HCT116 (cell line): ENCODE data around the gene RNF225. TPM values are rescaled to one million over a fixed set of nuclear protein-coding genes. Genes with fewer than 3 reads are reported as not detected.

Source experiments
- ATAC-seq: fragments of 200-7000 bp; cut with Tn5 transposase; 2 replicates; pipeline ENCODE4 v1.9.1; 2020; ENCODE audit warnings: mild to moderate bottlenecking, moderate library complexity
- BruUV-seq: library from RNA; stranded (reverse); fragments of 400-500 nt; replicated peaks from 2 replicates; lab custom pipeline; 2021; lab: Mats Ljungman, UMichigan
- CTCF ChIA-PET: fragments of 300-600 bp; sonication (Branson Sonifier 250); formaldehyde crosslinking; loops from one replicate; lab custom pipeline; 2021; ENCODE audit warnings: antibody characterized with exemption; lab: Charles Lee
- POLR2A ChIA-PET: fragments of 300-600, 350-600 bp; sonication (Branson Sonifier 250); formaldehyde crosslinking; loops from one replicate; lab custom pipeline; 2021; ENCODE audit warnings: antibody characterized with exemption; lab: Charles Lee
- RAD21 ChIA-PET, 2 experiments: fragments of 300-600 bp; sonication (Branson Sonifier 250); formaldehyde crosslinking; loops; one replicate each; lab custom pipeline; 2023; ENCODE audit warnings: low total read pairs in 2 of 2; ENCODE audit not compliant: uncharacterized antibody in 2 of 2, unreplicated experiment in 2 of 2, low non-redundant PET in 1 of 2; lab: Charles Lee
- DNase-seq: peaks from one replicate; pipeline ENCODE4 v3.0.0-alpha.2; 2010; ENCODE audit warnings: low read depth, low spot score
- H2AFZ ChIP-seq: fragments of 200-600 bp; shearing (Covaris generic), sonication (generic); 2 replicates; pipeline ENCODE4 v1.6.1; 2017; ENCODE audit warnings: low read depth, mixed run types, mixed read lengths, antibody characterized with exemption, low read length; ENCODE audit not compliant: poor library complexity, severe bottlenecking
- H3K27ac ChIP-seq: 2 replicates; pipeline ENCODE4 v1.5.1; 2012; ENCODE audit warnings: low read depth, low read length
- H3K27me3 ChIP-seq: fragments of 200-600 bp; sonication (generic); 2 replicates; pipeline ENCODE4 v1.6.1; 2016; ENCODE audit warnings: mixed run types, low read length, mixed read lengths; ENCODE audit not compliant: insufficient read depth
- H3K36me3 ChIP-seq, 2 experiments: fragments of 200-500 bp in 1 of 2; fragments of 200-600 bp in 1 of 2; sonication (Bioruptor generic) in 1 of 2; sonication (generic) in 1 of 2; 2 replicates each; pipeline versions ENCODE4 v1.5.1 to v1.6.1; 2014 to 2016; ENCODE audit warnings: low read length in 2 of 2, inconsistent platforms in 1 of 2, mixed read lengths in 1 of 2, mixed run types in 1 of 2; ENCODE audit not compliant: insufficient read depth in 2 of 2, control insufficient read depth in 1 of 2
- H3K4me1 ChIP-seq, 2 experiments: fragments of 200-600 bp in 1 of 2; sonication (generic) in 1 of 2; 2 replicates each; pipeline versions ENCODE4 v1.5.1 to v1.6.1; 2012 to 2017; ENCODE audit warnings: low read length in 2 of 2, inconsistent platforms in 1 of 2, mild to moderate bottlenecking in 1 of 2, mixed read lengths in 1 of 2, mixed run types in 1 of 2, moderate library complexity in 1 of 2; ENCODE audit not compliant: insufficient read depth in 2 of 2, control insufficient read depth in 1 of 2
- H3K4me2 ChIP-seq: fragments of 200-600 bp; sonication (generic); 2 replicates; pipeline ENCODE4 v1.6.1; 2017; ENCODE audit warnings: mixed run types, low read length, mixed read lengths
- H3K4me3 ChIP-seq, 2 experiments: fragments of 200-600 bp in 1 of 2; sonication (generic) in 1 of 2; replicated peaks in 1 of 2; 2 replicates each; pipeline ENCODE4 v1.5.1; 2011 to 2016; ENCODE audit warnings: low read length in 2 of 2, control low read depth in 1 of 2, low read depth in 1 of 2, mild to moderate bottlenecking in 1 of 2, mixed read lengths in 1 of 2, mixed run types in 1 of 2
- H3K79me2 ChIP-seq: fragments of 200-600 bp; sonication (generic); 2 replicates; pipeline ENCODE4 v1.6.1; 2017; ENCODE audit warnings: mild to moderate bottlenecking, mixed run types, low read length, moderate library complexity, mixed read lengths; ENCODE audit not compliant: insufficient read depth
- H3K9ac ChIP-seq: fragments of 200-600 bp; sonication (generic); 2 replicates; pipeline ENCODE4 v1.6.1; 2016; ENCODE audit warnings: low read length, mixed read lengths
- H3K9me2 ChIP-seq: fragments of 200-600 bp; sonication (generic), shearing (Covaris generic); 2 replicates; pipeline ENCODE4 v1.6.1; 2017; ENCODE audit warnings: mixed run types, mild to moderate bottlenecking, moderate library complexity; ENCODE audit not compliant: insufficient read depth
- H3K9me3 ChIP-seq, 2 experiments: fragments of 200-500 bp in 1 of 2; fragments of 200-600 bp in 1 of 2; sonication (Bioruptor generic) in 1 of 2; sonication (generic) in 1 of 2; 2 replicates each; pipeline ENCODE4 v1.6.1; 2014 to 2017; ENCODE audit warnings: low read length in 2 of 2, mixed read lengths in 2 of 2, inconsistent platforms in 1 of 2, low read depth in 1 of 2, mild to moderate bottlenecking in 1 of 2, mixed run types in 1 of 2, moderate library complexity in 1 of 2; ENCODE audit not compliant: control insufficient read depth in 1 of 2, insufficient read depth in 1 of 2
- H4K20me1 ChIP-seq: fragments of 200-600 bp; sonication (generic), shearing (Covaris generic); 2 replicates; pipeline ENCODE4 v1.6.1; 2017; ENCODE audit warnings: mixed run types, mild to moderate bottlenecking, moderate library complexity; ENCODE audit not compliant: insufficient read depth
- ATF3 ChIP-seq: IDR thresholded peaks from 2 replicates; pipeline ENCODE4 v1.6.1; 2012
- CEBPB ChIP-seq: IDR thresholded peaks from 2 replicates; pipeline ENCODE4 v1.6.1; 2012; ENCODE audit warnings: low read depth
- EGR1 ChIP-seq: IDR thresholded peaks from 2 replicates; pipeline ENCODE4 v1.6.1; 2012; ENCODE audit warnings: low read depth
- ELF1 ChIP-seq: IDR thresholded peaks from 2 replicates; pipeline ENCODE4 v1.6.1; 2012; ENCODE audit warnings: low read depth, borderline replicate concordance
- FOSL1 ChIP-seq: IDR thresholded peaks from 2 replicates; pipeline ENCODE4 v1.6.1; 2012; ENCODE audit warnings: low read depth
- POLR2A ChIP-seq: IDR thresholded peaks from 2 replicates; pipeline ENCODE4 v1.7.0; 2011; ENCODE audit warnings: borderline replicate concordance; ENCODE audit not compliant: insufficient read depth, insufficient read length; ENCODE audit errors: extremely low read depth
- REST ChIP-seq: IDR thresholded peaks from 2 replicates; pipeline ENCODE4 v1.6.1; 2012; ENCODE audit warnings: low read depth
- SIN3A ChIP-seq: IDR thresholded peaks from 2 replicates; pipeline ENCODE4 v1.6.1; 2012; ENCODE audit warnings: low read depth
- SP1 ChIP-seq: IDR thresholded peaks from 2 replicates; pipeline ENCODE4 v1.6.1; 2012; ENCODE audit warnings: low read depth
- SRF ChIP-seq: IDR thresholded peaks from 2 replicates; pipeline ENCODE4 v1.6.1; 2012; ENCODE audit warnings: low read depth
- YY1 ChIP-seq: IDR thresholded peaks from 2 replicates; pipeline ENCODE4 v1.6.1; 2011; ENCODE audit warnings: low read length, low read depth, moderate library complexity, mild to moderate bottlenecking; ENCODE audit not compliant: insufficient replicate concordance; ENCODE audit errors: extremely low read depth
- ZBTB33 ChIP-seq: IDR thresholded peaks from 2 replicates; pipeline ENCODE4 v1.6.1; 2011; ENCODE audit warnings: mild to moderate bottlenecking, low read length, moderate library complexity; ENCODE audit not compliant: insufficient replicate concordance; ENCODE audit errors: extremely low read depth
- ZFX ChIP-seq: fragments of 450-650 bp; IDR thresholded peaks from 2 replicates; pipeline ENCODE4 v1.6.1; 2017
- ZNF274 ChIP-seq: fragments of 200-500 bp; sonication (Bioruptor generic); IDR thresholded peaks from 2 replicates; pipeline ENCODE4 v1.6.1; 2014; ENCODE audit warnings: mild to moderate bottlenecking, low read depth, low read length, inconsistent platforms
- intact Hi-C: fragments of 100-400 bp; cut with micrococcal nuclease; formaldehyde crosslinking; loops from 2 replicates; pipeline ENCODE4 v1.10.0; 2022
- total RNA-seq: library from RNA; stranded (reverse); gene quantifications from one replicate; pipeline ENCODE4 v1.2.1, GENCODE V29; 2021; ENCODE audit not compliant: unreplicated experiment

Gene RNF225
- total RNA-seq, 1 experiment from 2014 or later: 1.2 TPM

- Histone ChIP-seq H2AFZ (no peak overlapping the region), H3K27me3 (no peaks in the 10 kb centered on the region), H3K27ac (no peak overlapping the region), H3K9ac (no peak overlapping the region), H3K4me2 (no peak overlapping the region), H3K4me1 (peaks cover 29 to 41% of the 10 kb centered on the region in 2 experiments), H3K9me2 (no peaks in the 10 kb centered on the region), H3K9me3 (no peaks in the 10 kb centered on the region), H3K36me3 (peaks cover 5 to 18% of the 10 kb centered on the region in 2 experiments; a peak in 2 of 4 replicates), H3K79me2 (peaks cover 15% of the 10 kb centered on the region), H3K4me3 (no peak overlapping the region), H4K20me1 (peaks cover 7% of the 10 kb centered on the region; the same call in 1 of the 2 replicates)
- ChIA-PET POLR2A (no interaction called here), RAD21 (no interaction called here), CTCF (no interaction called here)
- intact Hi-C loops: no loop called here
- TF ChIP-seq ATF3: no peak
- no peak for TF ChIP-seq ZBTB33
- no peak for TF ChIP-seq ZNF274
- TF ChIP-seq SRF: no peak
- no peak for TF ChIP-seq POLR2A
- no peak for TF ChIP-seq ZFX
- TF ChIP-seq FOSL1: no peak
- DNase-seq (no peak), ATAC-seq (no peak)
- BruUV-seq: no TSS peak
Measured at GRCh38 chr19:58398545-58398944, 3.1 kb downstream of the RNF225 start.

DNA sequence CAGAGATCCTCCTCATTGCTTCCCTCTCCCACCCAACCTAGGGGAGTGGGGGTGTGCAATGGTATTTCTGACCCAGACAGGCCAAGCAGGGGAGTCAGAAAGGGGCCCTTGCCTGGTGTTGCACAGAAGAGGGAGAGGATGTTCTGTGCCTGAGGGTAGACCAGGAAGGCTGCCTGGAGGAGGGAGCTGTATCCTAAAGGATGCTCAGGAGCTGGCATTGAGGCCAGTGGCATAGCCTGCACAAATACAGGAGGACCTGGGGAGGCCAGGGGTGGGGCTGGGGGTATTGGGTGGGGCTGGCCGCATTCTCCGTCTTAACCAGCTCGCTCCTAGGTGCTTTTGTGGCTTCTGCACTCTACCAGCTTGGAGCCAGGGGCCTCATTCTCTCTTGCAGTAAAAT lies 4.4 kb downstream of the RNF225 start:
- POLR2A ChIA-PET: no interaction called here
- intact Hi-C loops: no loop called here
- Histone ChIP-seq H3K4me3 (no peak overlapping the region), H3K9me2 (no peaks in the 10 kb centered on the region), H3K9me3 (no peaks in the 10 kb centered on the region), H3K79me2 (peaks cover 15% of the 10 kb centered on the region), H3K36me3 (peaks cover 0 to 4% of the 10 kb centered on the region in 2 experiments; a peak in 1 of 4 replicates), H4K20me1 (no peaks in the 10 kb centered on the region; the same call in 1 of the 2 replicates), H3K27me3 (no peaks in the 10 kb centered on the region), H3K4me2 (no peak overlapping the region), H3K4me1 (peaks cover 20 to 32% of the 10 kb centered on the region in 2 experiments), H2AFZ (no peak overlapping the region), H3K9ac (no peak overlapping the region), H3K27ac (no peak overlapping the region)
- no peak for DNase-seq
- BruUV-seq: no TSS peak
- RAD21 ChIA-PET: no interaction called here
- CTCF ChIA-PET: no interaction called here
- no peak for ATAC-seq
- TF ChIP-seq CEBPB (no peak), REST (no peak), POLR2A (no peak), YY1 (no peak), EGR1 (no peak), ELF1 (no peak), SP1 (no peak), SIN3A (no peak)
